Subcutaneous adipose tissue (tissue), 4 donors: ENCODE measurements around the gene TCEAL8. TPM values are rescaled to one million over a fixed set of nuclear protein-coding genes. Genes with fewer than 3 reads are reported as not detected.

Experiments
- total RNA-seq, 4 donors: library from RNA; depleted of rRNA; stranded (reverse); fragments of >200 nt; gene quantifications; one replicate each; pipeline ENCODE4 v1.1.0, GENCODE V29; 2016
- TF ChIP-seq, protein P1 (sequence below): fragments of 450-650 bp; IDR thresholded peaks from one replicate; pipeline ENCODE4 v1.5.1; 2016; ENCODE audit warnings: low read depth, mild to moderate bottlenecking, control low read depth, antibody characterized with exemption, moderate library complexity

TCEAL8 gene, protein sequence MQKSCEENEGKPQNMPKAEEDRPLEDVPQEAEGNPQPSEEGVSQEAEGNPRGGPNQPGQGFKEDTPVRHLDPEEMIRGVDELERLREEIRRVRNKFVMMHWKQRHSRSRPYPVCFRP
- total RNA-seq, result 10 to 100 TPM; 44.8 to 72.1 (median 57.8) TPM

DNA sequence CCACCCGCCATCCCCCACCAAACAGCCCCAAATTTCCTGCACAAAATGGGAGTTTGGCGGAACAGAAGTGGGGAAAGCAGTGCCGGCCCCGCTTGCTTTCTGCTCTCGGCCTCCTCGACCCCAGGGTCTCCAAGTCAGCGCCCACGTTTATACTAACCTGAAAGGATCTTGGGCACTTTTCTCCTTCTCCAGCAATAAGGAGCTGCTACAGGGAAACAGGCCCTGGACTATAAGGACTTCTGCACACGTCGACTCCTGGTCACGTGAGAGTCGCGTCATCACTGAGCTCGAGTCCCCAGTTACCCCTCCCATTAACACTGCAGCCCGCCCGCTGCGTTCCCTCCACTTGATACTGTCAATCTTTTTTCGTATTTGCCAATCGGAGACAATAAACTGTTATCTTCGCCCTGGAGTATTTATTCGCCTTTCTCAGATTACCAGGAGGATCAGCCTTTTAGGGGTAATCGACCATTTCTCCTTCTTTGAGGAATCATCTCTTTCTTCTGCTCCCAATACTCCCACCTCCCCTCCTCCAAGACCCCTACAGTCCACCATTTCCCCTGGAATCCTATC, at the start of gene TCEAL8:
TCEAL8 (minus strand) TSS at position 235 of the 573 bp plus-strand sequence. CDS start 1,176 bp downstream, outside the sequence.
- TF ChIP-seq, protein P1, sequence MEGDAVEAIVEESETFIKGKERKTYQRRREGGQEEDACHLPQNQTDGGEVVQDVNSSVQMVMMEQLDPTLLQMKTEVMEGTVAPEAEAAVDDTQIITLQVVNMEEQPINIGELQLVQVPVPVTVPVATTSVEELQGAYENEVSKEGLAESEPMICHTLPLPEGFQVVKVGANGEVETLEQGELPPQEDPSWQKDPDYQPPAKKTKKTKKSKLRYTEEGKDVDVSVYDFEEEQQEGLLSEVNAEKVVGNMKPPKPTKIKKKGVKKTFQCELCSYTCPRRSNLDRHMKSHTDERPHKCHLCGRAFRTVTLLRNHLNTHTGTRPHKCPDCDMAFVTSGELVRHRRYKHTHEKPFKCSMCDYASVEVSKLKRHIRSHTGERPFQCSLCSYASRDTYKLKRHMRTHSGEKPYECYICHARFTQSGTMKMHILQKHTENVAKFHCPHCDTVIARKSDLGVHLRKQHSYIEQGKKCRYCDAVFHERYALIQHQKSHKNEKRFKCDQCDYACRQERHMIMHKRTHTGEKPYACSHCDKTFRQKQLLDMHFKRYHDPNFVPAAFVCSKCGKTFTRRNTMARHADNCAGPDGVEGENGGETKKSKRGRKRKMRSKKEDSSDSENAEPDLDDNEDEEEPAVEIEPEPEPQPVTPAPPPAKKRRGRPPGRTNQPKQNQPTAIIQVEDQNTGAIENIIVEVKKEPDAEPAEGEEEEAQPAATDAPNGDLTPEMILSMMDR, result no peak

DNA sequence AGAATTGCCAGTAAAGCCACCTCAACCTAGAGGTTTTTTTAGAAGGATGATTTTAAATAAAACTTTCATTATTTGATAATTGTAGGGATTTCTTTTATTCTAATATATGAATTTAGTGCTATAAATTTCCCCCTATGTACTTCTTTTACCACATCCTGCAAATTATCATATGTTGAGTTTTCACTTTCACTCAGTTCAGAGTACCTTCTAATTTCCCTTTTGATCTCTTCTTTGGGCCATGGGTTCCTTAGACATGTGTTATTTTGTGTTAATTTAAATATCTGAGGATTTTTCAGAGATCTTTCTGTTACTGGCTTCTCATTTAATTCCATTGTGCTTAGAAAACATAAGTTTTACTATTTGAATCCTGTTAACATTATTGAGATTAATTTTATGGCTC, 49.8 kb upstream of the TCEAL8 start:
- TF ChIP-seq, protein P1, result no peak

DNA sequence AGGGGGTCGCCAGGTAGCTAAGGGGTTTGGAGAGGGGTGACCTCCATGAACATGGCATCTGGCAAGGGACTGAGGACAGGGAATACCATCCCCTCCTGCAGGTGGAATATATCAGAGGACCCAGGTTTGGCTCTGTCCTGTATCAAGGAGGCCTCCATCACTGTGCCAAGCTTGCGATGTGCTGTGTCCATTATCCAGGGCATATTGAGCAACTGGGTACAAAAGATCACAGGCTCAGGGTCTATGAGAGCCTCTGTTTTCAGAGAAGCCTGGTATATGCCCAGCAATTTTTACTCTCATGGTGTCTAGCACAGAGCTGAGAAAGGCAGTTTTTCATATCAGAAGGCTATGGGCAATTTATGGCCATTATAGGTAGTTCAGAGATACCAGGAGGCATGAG, 38.2 kb upstream of the TCEAL8 start:
- TF ChIP-seq, protein P1, result no peak

DNA sequence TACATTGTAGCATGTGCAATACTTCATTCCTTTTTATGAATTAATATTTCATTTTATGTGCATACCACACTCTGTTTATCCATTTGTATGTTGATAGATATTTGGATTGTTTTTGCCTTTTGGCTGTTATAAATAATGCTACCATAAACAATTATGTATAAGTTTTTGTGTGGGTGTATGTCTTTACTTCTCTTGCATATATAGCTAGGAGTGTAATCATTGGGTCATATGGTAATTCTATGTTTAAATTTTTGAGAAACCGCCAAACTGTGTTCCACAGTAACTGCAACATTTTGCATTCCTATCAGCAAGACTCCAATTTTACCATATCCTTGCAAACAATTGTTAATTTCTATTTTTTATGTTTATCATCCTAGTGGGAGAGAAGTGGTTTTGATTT, 24.7 kb upstream of the TCEAL8 start:
- TF ChIP-seq, protein P1, result no peak

DNA sequence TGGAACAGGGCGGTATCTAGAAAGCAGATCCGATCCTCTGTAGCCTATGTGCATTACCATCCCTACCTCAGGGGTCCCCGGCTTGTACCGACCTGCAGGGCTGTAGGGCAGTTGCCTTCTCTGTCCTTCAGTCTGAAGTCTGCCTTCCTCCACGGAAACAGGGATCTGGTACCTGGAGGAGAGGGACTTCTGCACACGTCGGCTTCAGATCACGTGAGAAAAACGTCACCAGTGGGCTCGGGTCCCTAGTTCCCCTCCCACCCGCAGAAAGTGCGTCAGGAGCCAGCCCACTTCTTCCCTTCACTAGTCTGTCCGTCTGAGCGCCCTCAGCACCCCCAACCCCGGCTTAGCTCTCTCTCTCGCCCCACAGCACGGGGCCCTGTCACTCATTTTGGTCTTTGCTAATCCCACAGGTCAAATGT, 21.6 kb upstream of the TCEAL8 start, which contains the start of gene TCEAL5:
TCEAL5 (minus strand) TSS at position 170 of the 422 bp plus-strand sequence. CDS start 2,187 bp downstream, outside the sequence.
- TF ChIP-seq, protein P1, result no peak

DNA sequence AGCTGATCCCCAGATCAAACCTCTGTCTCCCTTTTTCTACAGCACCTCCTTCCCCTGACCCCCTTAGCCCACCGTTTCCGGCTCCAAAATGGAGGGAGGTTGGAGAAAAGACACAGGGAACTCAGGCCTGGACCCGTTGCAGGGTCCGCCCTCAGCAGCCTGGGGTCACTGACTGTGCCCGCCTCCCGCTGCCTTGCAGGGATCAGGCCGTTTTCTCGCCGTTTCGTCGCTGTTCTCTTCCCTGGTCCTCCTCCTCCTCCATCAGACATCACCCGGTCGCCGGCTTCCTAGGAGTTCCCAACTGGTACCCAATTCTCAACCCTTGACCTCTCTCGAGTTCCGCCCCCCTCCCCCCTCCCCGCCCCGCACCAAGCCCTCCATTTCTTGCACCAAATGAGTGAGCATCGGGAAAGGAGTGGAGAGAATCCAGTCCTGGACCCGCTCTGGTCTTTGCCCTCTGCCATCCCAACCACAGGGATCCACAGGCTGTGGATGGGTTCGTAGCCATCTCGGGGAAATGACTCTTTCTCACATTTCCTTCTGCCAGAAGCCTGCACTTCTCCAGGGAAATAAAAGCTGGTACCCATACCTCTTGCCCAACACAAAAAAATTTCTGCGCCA, 21.1 kb upstream of the TCEAL8 start:
- TF ChIP-seq, protein P1, result no peak

DNA sequence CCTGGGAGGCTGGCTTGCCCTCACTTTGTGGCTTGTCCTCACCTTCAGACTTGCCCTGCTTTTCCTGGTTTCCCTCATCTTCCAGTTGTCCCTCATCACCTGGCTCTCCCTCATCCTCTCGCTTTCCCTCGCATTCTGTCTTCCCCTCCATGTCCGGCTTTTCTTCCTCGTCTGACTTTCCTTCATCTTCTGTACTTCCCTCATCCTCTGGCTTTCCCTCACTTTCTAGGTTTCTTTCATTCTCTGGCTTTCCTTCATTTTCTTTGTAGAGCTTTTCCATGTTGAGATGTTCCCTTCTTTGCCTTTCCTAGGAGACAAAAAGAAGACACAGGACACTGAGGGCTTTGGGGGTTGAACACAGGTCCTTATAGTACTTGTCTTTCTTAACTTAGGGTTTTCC, 19.3 kb upstream of the TCEAL8 start:
- TF ChIP-seq, protein P1, result no peak
